ENCODE results near the gene MEX3C. TPM values are rescaled to one million over a fixed set of nuclear protein-coding genes. Genes with fewer than 3 reads are reported as not detected.

MEX3C gene
- polyA plus RNA-seq, 1 donor from 2014 or later: 58.6 TPM

DNA sequence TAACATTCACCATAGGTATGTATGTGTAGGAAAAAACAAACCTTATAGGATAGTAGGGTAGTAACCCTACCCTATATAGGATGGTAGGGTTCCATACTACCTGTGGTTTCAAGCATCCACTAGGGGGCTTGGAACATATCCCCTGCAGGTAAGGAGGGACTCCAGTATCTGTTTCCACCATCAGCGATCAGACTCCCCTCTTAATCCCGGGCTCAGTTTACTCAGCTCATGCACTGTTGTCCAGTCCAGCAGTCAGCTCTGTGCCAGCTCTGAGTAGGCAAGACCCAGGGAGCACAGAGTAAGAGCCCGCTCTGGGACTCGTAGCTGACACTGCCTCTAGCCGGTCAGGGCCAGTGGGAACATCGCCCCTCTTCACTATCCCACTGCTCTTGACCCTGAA lies 61.7 kb downstream of the MEX3C start:
- Histone ChIP-seq H2AFZ (ENCODE audit: low read depth, low read length) (no peak overlapping the region), H3K79me2 (replicated peaks; ENCODE audit: insufficient read depth, low read length) (no peaks in the 10 kb centered on the region), H3K27me3 (ENCODE audit: insufficient read depth, low read depth, low read length) (no peaks in the 10 kb centered on the region), H3K9me2 (ENCODE audit: insufficient read depth, low read length) (no peaks in the 10 kb centered on the region), H3K4me3 (ENCODE audit: low read length) (no peak overlapping the region), H3F3A (ENCODE audit: insufficient read depth, low read length, poor library complexity, severe bottlenecking) (no peaks in the 10 kb centered on the region), H4K20me1 (ENCODE audit: insufficient read depth) (no peaks in the 10 kb centered on the region), H3K9me3 (ENCODE audit: low read length) (no peaks in the 10 kb centered on the region), H3K4me2 (ENCODE audit: low read length) (no peak overlapping the region), H3K27ac (ENCODE audit: low read length) (no peak overlapping the region), H3K36me3 (ENCODE audit: insufficient read depth, low read length) (no peaks in the 10 kb centered on the region), H3K9ac (ENCODE audit: low read length) (no peak overlapping the region)
- TF ChIP-seq, protein P1, sequence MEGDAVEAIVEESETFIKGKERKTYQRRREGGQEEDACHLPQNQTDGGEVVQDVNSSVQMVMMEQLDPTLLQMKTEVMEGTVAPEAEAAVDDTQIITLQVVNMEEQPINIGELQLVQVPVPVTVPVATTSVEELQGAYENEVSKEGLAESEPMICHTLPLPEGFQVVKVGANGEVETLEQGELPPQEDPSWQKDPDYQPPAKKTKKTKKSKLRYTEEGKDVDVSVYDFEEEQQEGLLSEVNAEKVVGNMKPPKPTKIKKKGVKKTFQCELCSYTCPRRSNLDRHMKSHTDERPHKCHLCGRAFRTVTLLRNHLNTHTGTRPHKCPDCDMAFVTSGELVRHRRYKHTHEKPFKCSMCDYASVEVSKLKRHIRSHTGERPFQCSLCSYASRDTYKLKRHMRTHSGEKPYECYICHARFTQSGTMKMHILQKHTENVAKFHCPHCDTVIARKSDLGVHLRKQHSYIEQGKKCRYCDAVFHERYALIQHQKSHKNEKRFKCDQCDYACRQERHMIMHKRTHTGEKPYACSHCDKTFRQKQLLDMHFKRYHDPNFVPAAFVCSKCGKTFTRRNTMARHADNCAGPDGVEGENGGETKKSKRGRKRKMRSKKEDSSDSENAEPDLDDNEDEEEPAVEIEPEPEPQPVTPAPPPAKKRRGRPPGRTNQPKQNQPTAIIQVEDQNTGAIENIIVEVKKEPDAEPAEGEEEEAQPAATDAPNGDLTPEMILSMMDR (IDR thresholded peaks at IDR 0.05; ENCODE audit: poor library complexity, severe bottlenecking): no peak
- TF ChIP-seq, protein P2, sequence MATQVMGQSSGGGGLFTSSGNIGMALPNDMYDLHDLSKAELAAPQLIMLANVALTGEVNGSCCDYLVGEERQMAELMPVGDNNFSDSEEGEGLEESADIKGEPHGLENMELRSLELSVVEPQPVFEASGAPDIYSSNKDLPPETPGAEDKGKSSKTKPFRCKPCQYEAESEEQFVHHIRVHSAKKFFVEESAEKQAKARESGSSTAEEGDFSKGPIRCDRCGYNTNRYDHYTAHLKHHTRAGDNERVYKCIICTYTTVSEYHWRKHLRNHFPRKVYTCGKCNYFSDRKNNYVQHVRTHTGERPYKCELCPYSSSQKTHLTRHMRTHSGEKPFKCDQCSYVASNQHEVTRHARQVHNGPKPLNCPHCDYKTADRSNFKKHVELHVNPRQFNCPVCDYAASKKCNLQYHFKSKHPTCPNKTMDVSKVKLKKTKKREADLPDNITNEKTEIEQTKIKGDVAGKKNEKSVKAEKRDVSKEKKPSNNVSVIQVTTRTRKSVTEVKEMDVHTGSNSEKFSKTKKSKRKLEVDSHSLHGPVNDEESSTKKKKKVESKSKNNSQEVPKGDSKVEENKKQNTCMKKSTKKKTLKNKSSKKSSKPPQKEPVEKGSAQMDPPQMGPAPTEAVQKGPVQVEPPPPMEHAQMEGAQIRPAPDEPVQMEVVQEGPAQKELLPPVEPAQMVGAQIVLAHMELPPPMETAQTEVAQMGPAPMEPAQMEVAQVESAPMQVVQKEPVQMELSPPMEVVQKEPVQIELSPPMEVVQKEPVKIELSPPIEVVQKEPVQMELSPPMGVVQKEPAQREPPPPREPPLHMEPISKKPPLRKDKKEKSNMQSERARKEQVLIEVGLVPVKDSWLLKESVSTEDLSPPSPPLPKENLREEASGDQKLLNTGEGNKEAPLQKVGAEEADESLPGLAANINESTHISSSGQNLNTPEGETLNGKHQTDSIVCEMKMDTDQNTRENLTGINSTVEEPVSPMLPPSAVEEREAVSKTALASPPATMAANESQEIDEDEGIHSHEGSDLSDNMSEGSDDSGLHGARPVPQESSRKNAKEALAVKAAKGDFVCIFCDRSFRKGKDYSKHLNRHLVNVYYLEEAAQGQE (IDR thresholded peaks at IDR 0.05; ENCODE audit: borderline replicate concordance): no peak
- TF ChIP-seq EP300 (conservative IDR thresholded peaks at IDR 0.05; ENCODE audit: poor library complexity, severe bottlenecking) (no peak), SMC3 (conservative IDR thresholded peaks at IDR 0.05; ENCODE audit: poor library complexity) (no peak), RAD21 (conservative IDR thresholded peaks at IDR 0.05) (no peak), MXI1 (conservative IDR thresholded peaks at IDR 0.05; ENCODE audit: poor library complexity, severe bottlenecking) (no peak), POLR2AphosphoS5 (IDR thresholded peaks at IDR 0.05) (no peak), EZH2 (IDR thresholded peaks at IDR 0.05; ENCODE audit: borderline replicate concordance, insufficient read depth, low read length, poor library complexity, severe bottlenecking) (no peak), TAF1 (IDR thresholded peaks at IDR 0.05; ENCODE audit: low read depth) (no peak)

DNA sequence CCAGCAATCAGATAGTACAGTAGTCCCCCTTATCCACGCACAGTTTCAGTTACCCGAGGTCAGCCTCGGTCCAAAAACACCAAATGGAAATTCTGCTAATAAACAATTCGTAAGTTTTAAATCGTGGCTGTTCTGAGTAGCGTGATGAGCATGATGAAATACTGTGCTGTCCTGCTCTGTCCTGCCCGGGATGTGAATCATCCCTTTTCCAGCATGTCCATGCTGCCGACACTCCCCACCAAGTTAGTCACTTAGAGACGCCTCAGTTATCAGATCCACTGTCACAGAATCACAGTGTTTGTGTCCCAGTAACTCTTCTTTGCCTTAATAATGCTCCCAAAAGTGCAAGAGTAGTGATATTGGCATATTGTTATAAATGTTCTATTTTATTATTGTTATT lies 62.1 kb downstream of the MEX3C start:
- H3K27ac ChIP-seq (ENCODE audit: low read length): no peak overlapping the region
- no peaks in the 10 kb centered on the region for H3K79me2 ChIP-seq (replicated peaks; ENCODE audit: insufficient read depth, low read length)
- no peaks in the 10 kb centered on the region for H3K9me3 ChIP-seq (ENCODE audit: low read length)
- H3K27me3 ChIP-seq (ENCODE audit: insufficient read depth, low read depth, low read length): no peaks in the 10 kb centered on the region
- no peak overlapping the region for H3K9ac ChIP-seq (ENCODE audit: low read length)
- no peaks in the 10 kb centered on the region for H3K36me3 ChIP-seq (ENCODE audit: insufficient read depth, low read length)
- H2AFZ ChIP-seq (ENCODE audit: low read depth, low read length): no peak overlapping the region
- H3K4me3 ChIP-seq (ENCODE audit: low read length): no peak overlapping the region
- no peaks in the 10 kb centered on the region for H3K9me2 ChIP-seq (ENCODE audit: insufficient read depth, low read length)
- TF ChIP-seq RAD21 (conservative IDR thresholded peaks at IDR 0.05) (no peak), TAF1 (IDR thresholded peaks at IDR 0.05; ENCODE audit: low read depth) (no peak), SMC3 (conservative IDR thresholded peaks at IDR 0.05; ENCODE audit: poor library complexity) (no peak), POLR2AphosphoS5 (IDR thresholded peaks at IDR 0.05) (no peak), MXI1 (conservative IDR thresholded peaks at IDR 0.05; ENCODE audit: poor library complexity, severe bottlenecking) (no peak), EP300 (conservative IDR thresholded peaks at IDR 0.05; ENCODE audit: poor library complexity, severe bottlenecking) (no peak), EZH2 (IDR thresholded peaks at IDR 0.05; ENCODE audit: borderline replicate concordance, insufficient read depth, low read length, poor library complexity, severe bottlenecking) (no peak)
- TF ChIP-seq, protein P1 (IDR thresholded peaks at IDR 0.05; ENCODE audit: poor library complexity, severe bottlenecking): no peak
- TF ChIP-seq, protein P2 (IDR thresholded peaks at IDR 0.05; ENCODE audit: borderline replicate concordance): no peak
- H3F3A ChIP-seq (ENCODE audit: insufficient read depth, low read length, poor library complexity, severe bottlenecking): no peaks in the 10 kb centered on the region
- no peak overlapping the region for H3K4me2 ChIP-seq (ENCODE audit: low read length)
- H4K20me1 ChIP-seq (ENCODE audit: insufficient read depth): no peaks in the 10 kb centered on the region

Measured in neural cell (in vitro differentiated cells).